IMR-90 (cell line): ENCODE data around the gene ECHS1.

ENCODE experiments used
- CEBPB ChIP-seq: IDR thresholded peaks from 2 replicates; pipeline ENCODE4 v1.6.1; 2012; ENCODE audit warnings: low read depth, low read length, improper control_type of control experiment
- CTCF ChIP-seq: conservative IDR thresholded peaks from 2 replicates; pipeline ENCODE4 v1.5.1; 2012; ENCODE audit warnings: mild to moderate bottlenecking, low read depth, low read length, improper control_type of control experiment
- ELK1 ChIP-seq: fragments of 150-350 bp; IDR thresholded peaks from 2 replicates; pipeline ENCODE4 v1.6.1; 2016; ENCODE audit warnings: low read depth, mild to moderate bottlenecking, low read length, moderate library complexity, borderline replicate concordance
- MXI1 ChIP-seq: IDR thresholded peaks from 2 replicates; pipeline ENCODE4 v1.6.1; 2012; ENCODE audit warnings: low read depth, mild to moderate bottlenecking, low read length, moderate library complexity, borderline replicate concordance
- POLR2A ChIP-seq: IDR thresholded peaks from 2 replicates; pipeline ENCODE4 v1.6.1; 2012; ENCODE audit warnings: mild to moderate bottlenecking, low read depth, low read length
- RCOR1 ChIP-seq: IDR thresholded peaks from 2 replicates; pipeline ENCODE4 v1.6.1; 2012; ENCODE audit warnings: mild to moderate bottlenecking, low read length, improper control_type of control experiment; ENCODE audit not compliant: insufficient replicate concordance
- RFX5 ChIP-seq: IDR thresholded peaks from 2 replicates; pipeline ENCODE4 v1.8.0; 2012; ENCODE audit warnings: low read depth, mild to moderate bottlenecking, low read length, moderate library complexity
- USF2 ChIP-seq: fragments of 150-350 bp; IDR thresholded peaks from 2 replicates; pipeline ENCODE4 v1.6.1; 2017; ENCODE audit warnings: mild to moderate bottlenecking, antibody characterized with exemption, low read length, low read depth

GRCh38 chr10:133349160-133349568 lies 24.0 kb downstream of the ECHS1 start:
- TF ChIP-seq RFX5 = no peak
- no peak for TF ChIP-seq CTCF
- TF ChIP-seq POLR2A = peak; percentile 49; the same call in 1 of the 2 replicates
- TF ChIP-seq MXI1 = no peak
- TF ChIP-seq ELK1 = no peak
- TF ChIP-seq CEBPB = no peak
- no peak for TF ChIP-seq USF2
- TF ChIP-seq RCOR1 = no peak
